Panc1 (cell line): ENCODE results near the gene DNAH3. TPM values are rescaled to one million over a fixed set of nuclear protein-coding genes. Genes with fewer than 3 reads are reported as not detected.

Source experiments
- ATAC-seq: fragments of 200-7000 bp; cut with Tn5 transposase; 2 replicates; pipeline ENCODE4 v1.9.1; 2020; ENCODE audit warnings: mild to moderate bottlenecking, moderate library complexity
- BruUV-seq: library from RNA; stranded (reverse); fragments of 400-500 nt; replicated peaks from 2 replicates; lab custom pipeline; 2021; lab: Mats Ljungman, UMichigan
- CTCF ChIA-PET: fragments of 300-600 bp; sonication (Branson Sonifier 250); formaldehyde crosslinking; loops from one replicate; lab custom pipeline; 2022; ENCODE audit warnings: antibody characterized with exemption; lab: Charles Lee
- POLR2A ChIA-PET: fragments of 300-600 bp; sonication (Branson Sonifier 250); formaldehyde crosslinking; loops from one replicate; lab custom pipeline; 2022; ENCODE audit warnings: antibody characterized with exemption; lab: Charles Lee
- DNase-seq: peaks from one replicate; pipeline ENCODE4 v3.0.0-alpha.2; 2010; ENCODE audit warnings: low read depth, low spot score
- H3K27ac ChIP-seq: 2 replicates; pipeline ENCODE4 v1.5.1; 2011; ENCODE audit warnings: mild to moderate bottlenecking, low read length, inconsistent platforms
- H3K27me3 ChIP-seq: fragments of 200-500 bp; sonication (Bioruptor generic); 2 replicates; pipeline ENCODE4 v1.6.0; 2014; ENCODE audit warnings: low read length, inconsistent platforms; ENCODE audit not compliant: control insufficient read depth, insufficient read depth
- H3K36me3 ChIP-seq: fragments of 200-500 bp; sonication (Bioruptor generic); 2 replicates; pipeline ENCODE4 v1.5.1; 2014; ENCODE audit warnings: inconsistent platforms, mild to moderate bottlenecking, low read length, moderate library complexity; ENCODE audit not compliant: control insufficient read depth, insufficient read depth
- H3K4me1 ChIP-seq: 2 replicates; pipeline ENCODE4 v1.5.1; 2011; ENCODE audit warnings: inconsistent platforms, mild to moderate bottlenecking, low read length, moderate library complexity; ENCODE audit not compliant: control insufficient read depth, insufficient read depth
- H3K4me3 ChIP-seq, 2 experiments: 2 replicates each; pipeline ENCODE4 v1.5.1; 2011 to 2012; ENCODE audit warnings: low read depth in 2 of 2, low read length in 2 of 2, mild to moderate bottlenecking in 2 of 2, inconsistent platforms in 1 of 2, moderate library complexity in 1 of 2
- H3K9me3 ChIP-seq: fragments of 200-500 bp; sonication (Bioruptor generic); 2 replicates; pipeline ENCODE4 v1.5.1; 2014; ENCODE audit warnings: low read depth, mild to moderate bottlenecking, inconsistent platforms, low read length, moderate library complexity; ENCODE audit not compliant: control insufficient read depth, insufficient read depth
- POLR2AphosphoS5 ChIP-seq: IDR thresholded peaks from 2 replicates; pipeline ENCODE4 v1.6.1; 2012; ENCODE audit warnings: mild to moderate bottlenecking, low read depth, low read length, moderate library complexity
- SIN3A ChIP-seq: IDR thresholded peaks from 2 replicates; pipeline ENCODE4 v1.6.1; 2012; ENCODE audit warnings: low read depth, mild to moderate bottlenecking, low read length, moderate library complexity, borderline replicate concordance; ENCODE audit not compliant: insufficient read depth
- TCF7L2 ChIP-seq: IDR thresholded peaks from 2 replicates; pipeline ENCODE4 v1.6.1; 2011; ENCODE audit warnings: mild to moderate bottlenecking, low read depth, low read length, inconsistent platforms
- in situ Hi-C: cut with HindIII; loops from 2 replicates; pipeline ENCODE4 v1.10.0; 2016; ENCODE audit warnings: low sequenced_read_pairs, low pct_unique_long_range_greater_than_20kb
- intact Hi-C: fragments of 100-400 bp; cut with micrococcal nuclease; formaldehyde crosslinking; loops from one replicate; pipeline ENCODE4 v1.10.0; 2022; ENCODE audit not compliant: unreplicated experiment
- total RNA-seq: library from RNA; stranded (reverse); gene quantifications from one replicate; pipeline ENCODE4 v1.2.1, GENCODE V29; 2021; ENCODE audit not compliant: unreplicated experiment
- TF ChIP-seq, protein P1 (sequence below): fragments of 450-650 bp; IDR thresholded peaks from 2 replicates; pipeline ENCODE4 v1.5.1; 2017; ENCODE audit warnings: mild to moderate bottlenecking
- TF ChIP-seq, protein P2 (sequence below), 2 experiments: IDR thresholded peaks; 2 replicates each; pipeline ENCODE4 v1.6.1; 2011 to 2012; ENCODE audit warnings: low read depth in 2 of 2, control low read depth in 1 of 2, low read length in 1 of 2, mild to moderate bottlenecking in 1 of 2, moderate library complexity in 1 of 2; ENCODE audit not compliant: insufficient read depth in 1 of 2

The DNAH3 gene
- total RNA-seq, 1 experiment from 2014 or later: 0.62 TPM

DNA sequence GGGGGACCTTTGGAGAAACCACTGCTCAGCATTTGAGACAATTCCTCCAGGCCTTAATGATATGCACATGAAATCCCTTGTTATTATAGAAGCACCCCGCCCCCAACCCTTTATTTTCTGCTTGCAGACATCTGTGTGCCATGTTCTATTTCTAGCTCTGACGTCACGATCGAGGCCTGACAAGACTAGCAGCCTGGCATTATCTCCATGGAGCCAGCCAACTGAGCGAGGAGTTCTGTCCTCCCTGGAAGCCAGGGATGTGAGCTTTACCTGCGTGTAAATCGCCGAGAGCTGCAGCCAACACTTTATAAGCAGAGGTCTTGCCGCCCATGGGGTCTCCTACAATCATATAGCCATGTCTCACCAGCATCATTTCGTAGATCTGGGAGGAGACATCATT lies 116.9 kb downstream of the DNAH3 start:
- no peak for ATAC-seq
- in situ Hi-C loops (no loop called here), intact Hi-C loops (no loop called here)
- Histone ChIP-seq H3K4me1 (no peaks in the 10 kb centered on the region), H3K36me3 (no peaks in the 10 kb centered on the region), H3K27ac (no peak overlapping the region), H3K4me3 (no peak overlapping the region), H3K9me3 (no peaks in the 10 kb centered on the region), H3K27me3 (no peaks in the 10 kb centered on the region)
- CTCF ChIA-PET: no interaction called here
- no TSS peak for BruUV-seq
- TF ChIP-seq, protein P1, sequence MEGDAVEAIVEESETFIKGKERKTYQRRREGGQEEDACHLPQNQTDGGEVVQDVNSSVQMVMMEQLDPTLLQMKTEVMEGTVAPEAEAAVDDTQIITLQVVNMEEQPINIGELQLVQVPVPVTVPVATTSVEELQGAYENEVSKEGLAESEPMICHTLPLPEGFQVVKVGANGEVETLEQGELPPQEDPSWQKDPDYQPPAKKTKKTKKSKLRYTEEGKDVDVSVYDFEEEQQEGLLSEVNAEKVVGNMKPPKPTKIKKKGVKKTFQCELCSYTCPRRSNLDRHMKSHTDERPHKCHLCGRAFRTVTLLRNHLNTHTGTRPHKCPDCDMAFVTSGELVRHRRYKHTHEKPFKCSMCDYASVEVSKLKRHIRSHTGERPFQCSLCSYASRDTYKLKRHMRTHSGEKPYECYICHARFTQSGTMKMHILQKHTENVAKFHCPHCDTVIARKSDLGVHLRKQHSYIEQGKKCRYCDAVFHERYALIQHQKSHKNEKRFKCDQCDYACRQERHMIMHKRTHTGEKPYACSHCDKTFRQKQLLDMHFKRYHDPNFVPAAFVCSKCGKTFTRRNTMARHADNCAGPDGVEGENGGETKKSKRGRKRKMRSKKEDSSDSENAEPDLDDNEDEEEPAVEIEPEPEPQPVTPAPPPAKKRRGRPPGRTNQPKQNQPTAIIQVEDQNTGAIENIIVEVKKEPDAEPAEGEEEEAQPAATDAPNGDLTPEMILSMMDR: no peak
- POLR2A ChIA-PET: no interaction called here
- DNase-seq: no peak

DNA sequence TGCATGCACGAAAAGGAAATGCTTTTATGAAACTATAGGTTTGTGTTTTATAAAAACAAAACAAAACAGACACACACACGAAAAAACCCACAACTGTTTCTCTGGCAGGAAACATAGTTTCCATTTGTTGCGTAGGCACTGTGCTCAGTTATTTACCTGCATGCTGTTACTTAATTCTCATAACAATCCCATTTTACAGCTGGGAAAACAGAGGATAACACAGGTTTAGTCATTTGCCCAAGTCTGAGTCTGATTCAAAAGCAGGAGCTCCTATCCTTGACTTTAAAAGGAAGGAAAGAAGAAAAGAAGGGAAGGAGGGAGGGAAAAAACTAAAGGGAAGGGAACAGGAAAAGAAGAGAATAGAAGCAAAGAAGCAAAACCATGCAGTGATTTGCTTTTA lies 117.4 kb downstream of the DNAH3 start:
- intact Hi-C loops: no loop called here
- no peaks in the 10 kb centered on the region for H3K4me1 ChIP-seq
- in situ Hi-C loops: no loop called here

More for the DNA sequence above, 117.4 kb downstream of the DNAH3 start:
- no peak overlapping the region for H3K27ac ChIP-seq
- ChIA-PET POLR2A (no interaction called here), CTCF (no interaction called here)
- ATAC-seq (no peak), DNase-seq (no peak)
- no peaks in the 10 kb centered on the region for H3K27me3 ChIP-seq
- H3K9me3 ChIP-seq: no peaks in the 10 kb centered on the region
- no peak for TF ChIP-seq SIN3A
- TF ChIP-seq, protein P2, sequence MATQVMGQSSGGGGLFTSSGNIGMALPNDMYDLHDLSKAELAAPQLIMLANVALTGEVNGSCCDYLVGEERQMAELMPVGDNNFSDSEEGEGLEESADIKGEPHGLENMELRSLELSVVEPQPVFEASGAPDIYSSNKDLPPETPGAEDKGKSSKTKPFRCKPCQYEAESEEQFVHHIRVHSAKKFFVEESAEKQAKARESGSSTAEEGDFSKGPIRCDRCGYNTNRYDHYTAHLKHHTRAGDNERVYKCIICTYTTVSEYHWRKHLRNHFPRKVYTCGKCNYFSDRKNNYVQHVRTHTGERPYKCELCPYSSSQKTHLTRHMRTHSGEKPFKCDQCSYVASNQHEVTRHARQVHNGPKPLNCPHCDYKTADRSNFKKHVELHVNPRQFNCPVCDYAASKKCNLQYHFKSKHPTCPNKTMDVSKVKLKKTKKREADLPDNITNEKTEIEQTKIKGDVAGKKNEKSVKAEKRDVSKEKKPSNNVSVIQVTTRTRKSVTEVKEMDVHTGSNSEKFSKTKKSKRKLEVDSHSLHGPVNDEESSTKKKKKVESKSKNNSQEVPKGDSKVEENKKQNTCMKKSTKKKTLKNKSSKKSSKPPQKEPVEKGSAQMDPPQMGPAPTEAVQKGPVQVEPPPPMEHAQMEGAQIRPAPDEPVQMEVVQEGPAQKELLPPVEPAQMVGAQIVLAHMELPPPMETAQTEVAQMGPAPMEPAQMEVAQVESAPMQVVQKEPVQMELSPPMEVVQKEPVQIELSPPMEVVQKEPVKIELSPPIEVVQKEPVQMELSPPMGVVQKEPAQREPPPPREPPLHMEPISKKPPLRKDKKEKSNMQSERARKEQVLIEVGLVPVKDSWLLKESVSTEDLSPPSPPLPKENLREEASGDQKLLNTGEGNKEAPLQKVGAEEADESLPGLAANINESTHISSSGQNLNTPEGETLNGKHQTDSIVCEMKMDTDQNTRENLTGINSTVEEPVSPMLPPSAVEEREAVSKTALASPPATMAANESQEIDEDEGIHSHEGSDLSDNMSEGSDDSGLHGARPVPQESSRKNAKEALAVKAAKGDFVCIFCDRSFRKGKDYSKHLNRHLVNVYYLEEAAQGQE (IDR thresholded peaks at IDR 0.05; ENCODE audit: insufficient read depth in 1 of 2, low read depth in 2 of 2, low read length in 1 of 2): no peak
- TF ChIP-seq TCF7L2: no peak
- TF ChIP-seq POLR2AphosphoS5: no peak
- TF ChIP-seq, protein P1: no peak
- no peaks in the 10 kb centered on the region for H3K36me3 ChIP-seq
- H3K4me3 ChIP-seq: no peak overlapping the region
- no TSS peak for BruUV-seq
